ENCODE results near the gene ABCF1. TPM values are rescaled to one million over a fixed set of nuclear protein-coding genes. Genes with fewer than 3 reads are reported as not detected.

ABCF1 gene
- total and polyA plus RNA-seq, 9 of the 15 experiments (the other 6 are each of a cell fraction or from before 2014, with no cell fraction given), result 41.6 to 193 (median 102) TPM

DNA sequence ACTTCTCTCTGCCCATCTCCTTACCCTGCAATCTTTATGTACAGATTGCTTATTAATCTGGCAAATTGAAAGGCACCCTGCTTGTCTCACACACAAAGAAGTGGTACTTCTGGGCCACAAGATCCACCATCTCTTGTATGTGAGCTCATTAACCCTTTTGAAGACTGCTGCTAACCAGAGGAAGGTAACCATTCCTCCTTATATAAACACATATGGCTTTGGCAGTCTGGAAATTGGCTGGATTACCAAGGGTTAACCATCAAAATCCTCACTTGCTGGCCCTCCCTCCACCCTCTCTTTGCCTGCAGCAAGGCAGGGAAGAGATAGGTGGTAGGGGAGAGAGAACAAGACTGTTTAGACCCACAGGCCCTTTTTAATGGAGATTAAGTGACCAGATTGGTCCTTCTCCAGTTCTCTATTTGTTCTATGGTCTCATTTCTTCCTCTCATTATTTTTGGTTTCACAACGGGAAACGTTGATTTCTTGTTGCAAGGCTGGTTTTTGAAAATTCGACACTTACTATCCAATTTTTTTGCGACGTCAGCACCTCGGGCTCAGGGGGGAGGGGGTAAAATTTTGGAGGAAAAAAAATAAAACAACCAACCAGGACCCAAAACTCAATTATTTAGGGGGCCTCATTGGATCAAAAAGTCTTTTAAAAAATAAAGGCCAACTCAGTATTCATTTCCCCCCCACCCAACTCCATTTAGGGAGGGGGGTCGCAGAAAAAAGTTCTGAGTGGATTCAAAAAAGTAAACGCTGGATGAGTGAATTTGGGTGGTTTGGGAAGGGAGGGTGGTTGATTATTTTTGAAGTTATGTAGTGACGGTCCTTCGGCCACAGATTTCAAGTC is 44.9 kb downstream of the ABCF1 start (continued):
- TF ChIP-seq, protein P1, sequence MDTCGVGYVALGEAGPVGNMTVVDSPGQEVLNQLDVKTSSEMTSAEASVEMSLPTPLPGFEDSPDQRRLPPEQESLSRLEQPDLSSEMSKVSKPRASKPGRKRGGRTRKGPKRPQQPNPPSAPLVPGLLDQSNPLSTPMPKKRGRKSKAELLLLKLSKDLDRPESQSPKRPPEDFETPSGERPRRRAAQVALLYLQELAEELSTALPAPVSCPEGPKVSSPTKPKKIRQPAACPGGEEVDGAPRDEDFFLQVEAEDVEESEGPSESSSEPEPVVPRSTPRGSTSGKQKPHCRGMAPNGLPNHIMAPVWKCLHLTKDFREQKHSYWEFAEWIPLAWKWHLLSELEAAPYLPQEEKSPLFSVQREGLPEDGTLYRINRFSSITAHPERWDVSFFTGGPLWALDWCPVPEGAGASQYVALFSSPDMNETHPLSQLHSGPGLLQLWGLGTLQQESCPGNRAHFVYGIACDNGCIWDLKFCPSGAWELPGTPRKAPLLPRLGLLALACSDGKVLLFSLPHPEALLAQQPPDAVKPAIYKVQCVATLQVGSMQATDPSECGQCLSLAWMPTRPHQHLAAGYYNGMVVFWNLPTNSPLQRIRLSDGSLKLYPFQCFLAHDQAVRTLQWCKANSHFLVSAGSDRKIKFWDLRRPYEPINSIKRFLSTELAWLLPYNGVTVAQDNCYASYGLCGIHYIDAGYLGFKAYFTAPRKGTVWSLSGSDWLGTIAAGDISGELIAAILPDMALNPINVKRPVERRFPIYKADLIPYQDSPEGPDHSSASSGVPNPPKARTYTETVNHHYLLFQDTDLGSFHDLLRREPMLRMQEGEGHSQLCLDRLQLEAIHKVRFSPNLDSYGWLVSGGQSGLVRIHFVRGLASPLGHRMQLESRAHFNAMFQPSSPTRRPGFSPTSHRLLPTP (IDR thresholded peaks at IDR 0.05; ENCODE audit: borderline replicate concordance, extremely low read depth, insufficient read length), result no peak
- TF ChIP-seq PTTG1 (tag; IDR thresholded peaks at IDR 0.05; ENCODE audit: low read depth) (no peak; the same call in 1 of the 2 replicates), RFX7 (CRISPR knock-in tag; IDR thresholded peaks at IDR 0.05) (0 out of 2 replicates have a peak, but pooled peaks have one; percentile 6), ERF (CRISPR knock-in tag; IDR thresholded peaks at IDR 0.05) (peak; percentile 92; the same call in 1 of the 2 replicates), ID3 (CRISPR knock-in tag; IDR thresholded peaks at IDR 0.05) (no peak), ID3 (tag; IDR thresholded peaks at IDR 0.05) (no peak), YY1 (IDR thresholded peaks at IDR 0.05; ENCODE audit: borderline replicate concordance in 1 of 3, control insufficient read depth in 1 of 3, extremely low read depth in 1 of 3, insufficient read depth in 3 of 3, insufficient read length in 1 of 3, insufficient replicate concordance in 2 of 3, low read depth in 1 of 3, low read length in 2 of 3) (no peak), CBX1 (IDR thresholded peaks at IDR 0.05; ENCODE audit: low read depth) (no peak; the same call in 1 of the 2 replicates), EWSR1 (IDR thresholded peaks at IDR 0.05; ENCODE audit: borderline replicate concordance, low read depth, partially characterized antibody) (peak; percentile 10), OTX1 (CRISPR knock-in tag; IDR thresholded peaks at IDR 0.05) (peak; percentile 94), RBM39 (optimal IDR thresholded peaks at IDR 0.05; ENCODE audit: low read depth, low read length) (peak; percentile 98), HNRNPLL (IDR thresholded peaks at IDR 0.05; ENCODE audit: low read depth, low read length, poor library complexity, severe bottlenecking) (no peak), BHLHE40 (IDR thresholded peaks at IDR 0.05; ENCODE audit: low read length) (no peak), CCNT2 (IDR thresholded peaks at IDR 0.05; ENCODE audit: borderline replicate concordance, extremely low read depth, insufficient read length, low read depth, low read length) (no peak), ZNF239 (CRISPR knock-in tag; IDR thresholded peaks at IDR 0.05) (no peak), CBFB (CRISPR knock-in tag; IDR thresholded peaks at IDR 0.05) (no peak), ZNF436 (CRISPR knock-in tag; IDR thresholded peaks at IDR 0.05) (peak; percentile 59; the same call in 1 of the 2 replicates), FIP1L1 (IDR thresholded peaks at IDR 0.05; ENCODE audit: low read depth, low read length, poor library complexity, severe bottlenecking) (no peak), SMAD3 (CRISPR knock-in tag; conservative IDR thresholded peaks at IDR 0.05) (peak; percentile 77), CEBPG (CRISPR knock-in tag; IDR thresholded peaks at IDR 0.05) (no peak), CEBPG (tag; conservative IDR thresholded peaks at IDR 0.05 in 1 of 2, IDR thresholded peaks at IDR 0.05 in 1 of 2) (no peak)
- TF ChIP-seq, protein P2, sequence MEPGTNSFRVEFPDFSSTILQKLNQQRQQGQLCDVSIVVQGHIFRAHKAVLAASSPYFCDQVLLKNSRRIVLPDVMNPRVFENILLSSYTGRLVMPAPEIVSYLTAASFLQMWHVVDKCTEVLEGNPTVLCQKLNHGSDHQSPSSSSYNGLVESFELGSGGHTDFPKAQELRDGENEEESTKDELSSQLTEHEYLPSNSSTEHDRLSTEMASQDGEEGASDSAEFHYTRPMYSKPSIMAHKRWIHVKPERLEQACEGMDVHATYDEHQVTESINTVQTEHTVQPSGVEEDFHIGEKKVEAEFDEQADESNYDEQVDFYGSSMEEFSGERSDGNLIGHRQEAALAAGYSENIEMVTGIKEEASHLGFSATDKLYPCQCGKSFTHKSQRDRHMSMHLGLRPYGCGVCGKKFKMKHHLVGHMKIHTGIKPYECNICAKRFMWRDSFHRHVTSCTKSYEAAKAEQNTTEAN (CRISPR knock-in tag; IDR thresholded peaks at IDR 0.05), result no peak; the same call in 1 of the 2 replicates

Data from K562 (cell line).